Activated T-cell treated with anti-CD3 and anti-CD28 coated beads, Interleukin-2, amount 50 U/mL, for 48 hours (primary cell): Measurements from ENCODE around the gene TXNDC15.

Experiments
- DNase-seq, 2 experiments: peaks; one replicate each; pipeline ENCODE4 v3.0.0-alpha.2; 2020

Gene TXNDC15

GRCh38 chr5:134932508-134932907 lies 58.3 kb downstream of the TXNDC15 start:
- DNase-seq: no peak

GRCh38 chr5:134934202-134934601 lies 60.0 kb downstream of the TXNDC15 start:
- no peak for DNase-seq

- no peak for DNase-seq
Observed at GRCh38 chr5:134935711-134936602, 61.8 kb downstream of the TXNDC15 start.

- no peak for DNase-seq
Observed at GRCh38 chr5:134937526-134937925, 63.4 kb downstream of the TXNDC15 start.

- no peak for DNase-seq
Observed at GRCh38 chr5:134938030-134938429, 63.9 kb downstream of the TXNDC15 start.

GRCh38 chr5:134939500-134939899 lies 65.3 kb downstream of the TXNDC15 start:
- no peak for DNase-seq

GRCh38 chr5:134943547-134943946 lies 69.4 kb downstream of the TXNDC15 start:
- no peak for DNase-seq

- DNase-seq: no peak
Observed at GRCh38 chr5:134944630-134945029, 70.5 kb downstream of the TXNDC15 start.

- DNase-seq: no peak
Observed at GRCh38 chr5:134945041-134945440, 70.9 kb downstream of the TXNDC15 start.

- no peak for DNase-seq
Observed at GRCh38 chr5:134948911-134949310, 74.7 kb downstream of the TXNDC15 start.

- DNase-seq: no peak
Observed at GRCh38 chr5:134949316-134949715, 75.1 kb downstream of the TXNDC15 start.
